ENCODE data around the gene CIRBP.
"Not testable (repeated sequence)": the region's sequence is repeated elsewhere in the genome, so short reads cannot be mapped to it uniquely, and the experiment has no call there.

The CIRBP gene

DNA sequence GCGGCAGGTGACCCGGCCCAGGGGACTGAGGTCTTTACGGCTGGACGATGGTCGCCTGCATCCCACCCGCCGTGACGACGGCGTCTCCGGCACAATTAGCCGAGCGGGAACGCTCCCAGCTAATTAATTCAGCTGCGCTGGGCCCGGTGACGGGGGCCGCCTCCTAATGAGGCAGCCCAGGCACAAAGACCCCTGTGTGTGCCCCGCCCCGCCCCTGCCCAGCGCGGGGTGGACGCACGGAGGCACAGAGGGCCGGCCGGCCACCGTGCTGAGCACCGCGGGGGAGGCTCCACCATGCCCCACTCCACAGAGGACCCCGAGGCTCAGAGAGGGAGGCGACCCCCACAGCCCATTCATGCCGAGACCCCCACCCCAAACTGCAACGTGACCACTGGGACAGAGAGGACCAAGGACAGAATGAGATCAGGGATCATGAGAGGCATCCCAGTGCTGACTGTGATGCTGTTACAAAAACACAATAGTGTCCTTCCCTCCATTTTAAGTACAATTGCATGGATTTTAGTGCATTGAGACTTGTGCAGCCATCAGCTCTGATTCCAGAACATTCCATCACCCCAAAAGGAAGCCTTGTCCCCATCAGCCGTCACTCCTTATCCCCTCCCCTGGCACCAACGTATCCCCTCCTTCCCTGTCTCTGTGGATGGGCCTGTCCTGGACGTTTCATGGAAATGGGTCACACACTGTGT is 33.6 kb downstream of the CIRBP start:
- TF ChIP-seq, protein P1, sequence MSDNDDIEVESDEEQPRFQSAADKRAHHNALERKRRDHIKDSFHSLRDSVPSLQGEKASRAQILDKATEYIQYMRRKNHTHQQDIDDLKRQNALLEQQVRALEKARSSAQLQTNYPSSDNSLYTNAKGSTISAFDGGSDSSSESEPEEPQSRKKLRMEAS (IDR thresholded peaks at IDR 0.05; ENCODE audit: low read depth, low read length): no peak
- no peak for TF ChIP-seq POLR2A (IDR thresholded peaks at IDR 0.05; ENCODE audit: extremely low read depth, insufficient read length)
- TF ChIP-seq, protein P2, sequence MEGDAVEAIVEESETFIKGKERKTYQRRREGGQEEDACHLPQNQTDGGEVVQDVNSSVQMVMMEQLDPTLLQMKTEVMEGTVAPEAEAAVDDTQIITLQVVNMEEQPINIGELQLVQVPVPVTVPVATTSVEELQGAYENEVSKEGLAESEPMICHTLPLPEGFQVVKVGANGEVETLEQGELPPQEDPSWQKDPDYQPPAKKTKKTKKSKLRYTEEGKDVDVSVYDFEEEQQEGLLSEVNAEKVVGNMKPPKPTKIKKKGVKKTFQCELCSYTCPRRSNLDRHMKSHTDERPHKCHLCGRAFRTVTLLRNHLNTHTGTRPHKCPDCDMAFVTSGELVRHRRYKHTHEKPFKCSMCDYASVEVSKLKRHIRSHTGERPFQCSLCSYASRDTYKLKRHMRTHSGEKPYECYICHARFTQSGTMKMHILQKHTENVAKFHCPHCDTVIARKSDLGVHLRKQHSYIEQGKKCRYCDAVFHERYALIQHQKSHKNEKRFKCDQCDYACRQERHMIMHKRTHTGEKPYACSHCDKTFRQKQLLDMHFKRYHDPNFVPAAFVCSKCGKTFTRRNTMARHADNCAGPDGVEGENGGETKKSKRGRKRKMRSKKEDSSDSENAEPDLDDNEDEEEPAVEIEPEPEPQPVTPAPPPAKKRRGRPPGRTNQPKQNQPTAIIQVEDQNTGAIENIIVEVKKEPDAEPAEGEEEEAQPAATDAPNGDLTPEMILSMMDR (IDR thresholded peaks at IDR 0.05; ENCODE audit: low read depth, low read length): no peak
- TF ChIP-seq MYC (IDR thresholded peaks at IDR 0.05; ENCODE audit: low read depth, low read length): no peak

DNA sequence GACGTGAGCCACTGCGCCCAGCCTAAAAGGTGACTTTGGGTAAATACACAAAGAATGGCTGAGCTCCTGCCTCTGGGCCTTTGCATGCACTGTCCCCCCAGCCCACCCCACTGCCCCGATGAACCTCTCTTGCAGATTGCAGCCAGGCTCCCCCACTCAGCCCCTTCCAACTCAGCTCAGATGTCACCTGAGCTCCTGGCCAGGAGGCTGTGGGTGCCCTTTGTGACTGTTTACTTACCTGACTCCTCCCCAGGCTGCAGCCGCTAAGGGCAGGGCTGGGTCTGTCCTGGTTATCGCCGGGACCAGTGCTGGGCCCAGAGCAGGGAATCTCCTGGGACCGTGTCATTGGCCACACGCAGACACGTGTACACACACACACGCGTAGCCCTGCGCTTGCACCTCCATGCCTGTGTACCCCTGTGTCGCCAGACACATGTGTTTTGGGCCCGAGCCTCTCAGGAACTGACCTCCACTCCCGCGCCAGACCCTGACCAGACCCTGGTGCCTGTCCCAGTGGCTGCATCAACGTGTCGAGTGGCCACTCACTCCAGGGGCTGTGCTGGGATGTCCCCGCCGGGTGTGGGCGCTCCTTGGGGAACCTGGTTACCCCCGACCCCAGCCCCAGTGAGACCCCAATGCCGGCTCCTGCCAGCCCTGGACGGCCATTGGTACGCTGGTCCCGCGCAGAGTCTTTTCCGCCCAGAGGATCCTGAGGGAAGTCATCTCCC is 35.2 kb downstream of the CIRBP start:
- no peak for TF ChIP-seq MYC (IDR thresholded peaks at IDR 0.05; ENCODE audit: low read depth, low read length)
- TF ChIP-seq, protein P1 (IDR thresholded peaks at IDR 0.05; ENCODE audit: low read depth, low read length): no peak
- no peak for TF ChIP-seq POLR2A (IDR thresholded peaks at IDR 0.05; ENCODE audit: extremely low read depth, insufficient read length)
- TF ChIP-seq, protein P2 (IDR thresholded peaks at IDR 0.05; ENCODE audit: low read depth, low read length): no peak
- DNase-seq (ENCODE audit: low read depth): no peak
- no peak overlapping the region for H3K4me3 ChIP-seq (ENCODE audit: low read depth, low read length)

More for the DNA sequence above, 33.6 kb downstream of the CIRBP start:
- H3K4me3 ChIP-seq (ENCODE audit: low read depth, low read length): no peak overlapping the region
- no peak for DNase-seq (ENCODE audit: low read depth)

DNA sequence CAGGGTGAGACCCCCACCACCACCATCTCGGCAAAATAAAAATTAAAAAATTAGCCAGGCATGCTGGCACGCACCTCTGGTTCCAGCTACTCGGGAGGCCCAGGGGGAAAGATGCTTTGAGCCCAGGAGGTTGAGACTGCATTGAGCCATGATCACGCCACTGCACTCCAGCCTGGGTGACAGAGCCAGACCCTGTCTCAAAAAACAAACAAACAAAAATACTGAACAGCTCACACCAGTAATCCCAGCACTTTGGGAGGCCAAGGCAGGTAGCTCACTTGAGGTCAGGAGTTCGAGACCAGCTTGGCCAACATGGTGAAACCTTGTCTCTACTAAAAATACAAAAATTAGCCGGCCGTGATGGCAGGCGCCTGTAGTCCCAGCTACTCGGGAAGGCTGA is 36.2 kb downstream of the CIRBP start:
- H3K4me3 ChIP-seq (ENCODE audit: low read depth, low read length); DNase-seq (ENCODE audit: low read depth): not testable (repeated sequence)

DNA sequence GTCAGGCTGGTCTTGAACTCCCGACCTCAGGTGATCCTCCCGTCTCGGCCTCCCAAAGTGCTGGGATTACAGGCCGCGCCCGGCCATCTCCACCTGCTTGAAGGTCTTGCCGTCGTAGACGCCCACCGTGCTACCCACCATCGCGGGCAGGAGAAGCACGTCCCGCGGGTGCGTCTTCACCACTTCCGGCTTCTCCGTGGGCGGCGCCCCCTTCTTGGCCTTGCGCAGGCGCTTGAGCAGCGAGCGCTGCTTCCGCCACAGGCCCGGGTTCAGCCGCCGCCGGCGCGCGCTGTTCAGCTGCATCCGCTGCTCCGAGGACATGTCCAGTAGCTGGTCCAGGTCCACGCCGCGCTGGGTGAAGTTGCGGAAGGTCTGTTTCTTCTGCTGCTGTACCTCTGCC is 38.2 kb downstream of the CIRBP start:
- H3K4me3 ChIP-seq (ENCODE audit: low read depth, low read length): peak overlapping the region; percentile 85
- TF ChIP-seq, protein P1 (IDR thresholded peaks at IDR 0.05; ENCODE audit: low read depth, low read length): 0 out of 2 replicates have a peak, but pooled peaks have one; percentile 7
- TF ChIP-seq, protein P2 (IDR thresholded peaks at IDR 0.05; ENCODE audit: low read depth, low read length): no peak
- TF ChIP-seq POLR2A (IDR thresholded peaks at IDR 0.05; ENCODE audit: extremely low read depth, insufficient read length) (peak; percentile 51), MYC (IDR thresholded peaks at IDR 0.05; ENCODE audit: low read depth, low read length) (0 out of 2 replicates have a peak, but pooled peaks have one; percentile 12)
- peak; percentile 84 for DNase-seq (ENCODE audit: low read depth)

DNA sequence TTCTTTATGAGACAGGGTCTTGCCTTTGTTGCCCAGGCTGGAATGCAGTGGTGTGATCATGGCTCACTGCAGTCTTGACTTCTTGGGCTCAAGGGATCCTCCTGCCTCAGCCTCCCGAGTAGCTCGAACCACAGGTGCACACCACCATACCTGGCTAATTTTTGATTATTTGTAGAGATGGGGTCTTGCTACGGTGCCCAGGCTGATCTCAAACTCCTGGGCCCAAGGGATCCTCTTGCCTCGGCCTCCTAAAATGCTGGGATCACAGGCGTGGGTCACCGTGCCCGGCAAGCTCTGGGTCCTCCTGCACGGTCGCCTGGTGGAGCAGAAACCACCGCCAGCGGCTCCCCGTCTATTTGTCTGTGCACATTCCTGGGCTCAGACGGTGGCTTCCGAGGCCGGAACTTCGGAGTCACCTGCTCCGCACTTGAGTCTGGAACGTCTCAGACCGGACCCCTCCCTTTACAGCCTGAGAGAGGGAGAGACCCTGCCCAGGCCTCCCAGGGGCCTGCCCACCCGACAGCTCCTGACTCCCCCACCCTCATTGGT is 38.7 kb downstream of the CIRBP start:
- H3K4me3 ChIP-seq (ENCODE audit: low read depth, low read length): peak overlapping the region; percentile 85

More for the DNA sequence above, 38.7 kb downstream of the CIRBP start:
- no peak for DNase-seq (ENCODE audit: low read depth)
- TF ChIP-seq MYC (IDR thresholded peaks at IDR 0.05; ENCODE audit: low read depth, low read length): no peak
- TF ChIP-seq, protein P2 (IDR thresholded peaks at IDR 0.05; ENCODE audit: low read depth, low read length): no peak
- TF ChIP-seq, protein P1 (IDR thresholded peaks at IDR 0.05; ENCODE audit: low read depth, low read length): no peak
- TF ChIP-seq POLR2A (IDR thresholded peaks at IDR 0.05; ENCODE audit: extremely low read depth, insufficient read length): no peak
